Cerebellar cortex (tissue), 1 donor: ENCODE measurements around the gene KIRREL1.

ENCODE experiments used
- DNase-seq: peaks from one replicate; pipeline ENCODE4 v3.0.0-alpha.2; 2015; ENCODE audit warnings: low spot score

Gene KIRREL1

GRCh38 chr1:158146739-158147138, 153.3 kb downstream of the KIRREL1 start:
- DNase-seq = no peak

GRCh38 chr1:158147401-158147800, 154.0 kb downstream of the KIRREL1 start:
- no peak for DNase-seq

GRCh38 chr1:158147869-158148268, 154.4 kb downstream of the KIRREL1 start:
- no peak for DNase-seq

- DNase-seq = no peak
Measured at GRCh38 chr1:158148468-158148867, 155.0 kb downstream of the KIRREL1 start.

- peak; percentile 1 for DNase-seq
Measured at GRCh38 chr1:158149175-158149574, 155.7 kb downstream of the KIRREL1 start.
